ENCODE measurements around the gene DLG2.
"Not testable (repeated sequence)": the region's sequence is repeated elsewhere in the genome, so short reads cannot be mapped to it uniquely, and the experiment has no call there.

The DLG2 gene

DNA sequence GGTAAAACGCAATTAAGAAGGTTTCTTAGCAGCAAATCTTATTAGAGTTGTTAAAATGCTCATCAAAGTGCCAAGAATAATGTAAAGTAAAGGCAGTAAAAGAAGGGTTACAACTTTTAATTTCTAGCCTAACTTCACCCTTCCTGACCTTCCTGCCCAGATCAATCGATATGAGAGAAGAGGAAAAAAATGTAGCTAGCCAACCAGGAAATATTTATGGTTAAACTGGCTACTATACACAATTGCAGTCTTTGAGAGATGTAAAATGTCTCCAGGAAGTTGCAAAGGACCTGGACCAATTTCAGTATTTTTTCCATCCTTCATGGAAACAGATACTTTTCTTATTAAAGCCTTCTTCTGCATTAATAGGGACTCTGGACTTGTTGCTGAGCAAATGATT lies 2199.2 kb downstream of the DLG2 start:
- Mint-ChIP-seq H3K27ac (no peak overlapping the region), H3K4me1 (ENCODE audit: low read depth) (no peaks in the 10 kb centered on the region), H3K4me3 (no peak overlapping the region), H3K36me3 (ENCODE audit: low read depth) (no peaks in the 10 kb centered on the region), H3K27me3 (no peaks in the 10 kb centered on the region), H3K9me3 (peaks cover 14% of the 10 kb centered on the region)
- intact Hi-C loops (cut with micrococcal nuclease), result loop anchor here (5.0 kb wide), 1 partner anchor 51 kb away; no protein-coding TSS in a partner anchor

DNA sequence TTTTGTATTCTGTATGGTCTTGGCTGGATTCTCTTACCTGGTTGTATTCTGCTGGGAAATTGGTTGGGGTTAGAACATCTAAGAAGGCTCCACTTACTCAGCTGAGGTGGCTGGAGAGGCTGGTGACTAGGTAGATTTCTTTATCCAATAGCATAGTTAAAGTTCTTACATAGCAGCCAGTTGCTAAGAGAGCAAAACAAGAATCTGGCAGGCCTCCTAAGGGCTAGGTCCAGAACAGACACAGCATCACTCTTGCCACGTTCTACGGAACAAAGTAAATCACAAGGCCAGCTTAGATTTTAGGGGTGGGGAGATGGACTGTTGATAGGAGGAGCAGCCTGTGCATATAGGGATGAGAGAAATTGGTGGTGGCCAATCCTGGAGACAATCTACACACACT lies 2199.6 kb downstream of the DLG2 start:
- intact Hi-C loops (cut with micrococcal nuclease), result loop anchor here (5.0 kb wide), 1 partner anchor 50 kb away; no protein-coding TSS in a partner anchor
- no peak overlapping the region for H3K27ac Mint-ChIP-seq
- no peak overlapping the region for H3K4me3 Mint-ChIP-seq
- H3K4me1 Mint-ChIP-seq (ENCODE audit: low read depth), result no peaks in the 10 kb centered on the region
- H3K27me3 Mint-ChIP-seq, result no peaks in the 10 kb centered on the region
- peaks cover 18% of the 10 kb centered on the region for H3K9me3 Mint-ChIP-seq
- H3K36me3 Mint-ChIP-seq (ENCODE audit: low read depth), result no peaks in the 10 kb centered on the region

DNA sequence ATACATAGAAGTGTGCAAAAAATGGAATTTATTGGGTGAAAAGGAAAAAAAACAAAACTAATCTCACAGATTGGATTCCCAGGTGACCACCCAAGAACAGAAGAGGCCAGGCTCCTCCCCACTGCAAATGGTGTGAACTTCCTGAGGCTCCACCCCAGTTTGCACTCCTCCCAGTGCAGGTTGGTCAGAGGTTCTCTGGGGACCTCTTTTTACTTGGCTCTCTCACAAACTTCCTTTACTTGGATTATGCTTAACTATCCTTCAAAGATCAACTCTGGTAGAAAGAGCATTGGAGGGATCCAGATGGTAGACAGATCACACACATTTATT lies 2202.0 kb downstream of the DLG2 start:
- Mint-ChIP-seq H3K9me3 (peaks cover 42% of the 10 kb centered on the region), H3K4me1 (ENCODE audit: low read depth) (no peaks in the 10 kb centered on the region), H3K4me3 (no peak overlapping the region), H3K36me3 (ENCODE audit: low read depth) (no peaks in the 10 kb centered on the region), H3K27ac (no peak overlapping the region), H3K27me3 (no peaks in the 10 kb centered on the region)
- intact Hi-C loops (cut with micrococcal nuclease), result loop anchor here (5.0 kb wide), 1 partner anchor 48 kb away; no protein-coding TSS in a partner anchor

DNA sequence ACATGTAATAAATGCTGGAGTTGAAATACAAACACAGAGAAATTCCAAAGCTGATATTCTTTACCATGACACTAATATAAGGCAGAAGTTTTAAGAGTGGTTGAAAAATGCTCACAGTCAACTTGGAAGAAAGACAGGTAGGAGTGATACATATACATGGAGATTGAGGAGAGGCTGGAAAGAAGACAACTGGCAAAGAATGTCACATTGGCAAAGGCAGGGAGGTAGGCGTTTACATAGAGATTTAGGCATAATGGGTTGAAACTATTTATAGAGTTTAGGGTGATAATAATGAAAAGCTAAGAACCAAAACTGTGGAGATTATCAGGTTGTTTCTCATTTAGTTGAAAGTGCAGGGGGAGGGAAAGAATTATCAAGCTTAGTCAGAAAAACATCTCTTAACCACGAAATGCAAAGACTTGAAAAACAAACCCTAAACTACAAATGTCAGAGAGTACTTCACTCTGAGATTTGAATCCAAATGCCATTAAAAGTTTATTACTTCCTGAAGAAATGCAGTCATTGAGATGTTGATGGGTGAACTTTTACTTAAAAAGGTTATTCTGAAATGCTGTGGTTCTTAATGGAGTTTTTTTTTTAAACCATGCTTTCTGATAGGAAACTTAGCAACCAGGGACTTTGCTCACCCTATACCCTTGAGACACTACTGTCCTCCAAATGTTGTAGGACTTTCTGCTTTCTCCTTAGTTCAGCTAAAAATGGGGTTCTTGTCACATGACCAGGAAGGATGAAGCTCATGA lies 2202.6 kb downstream of the DLG2 start:
- no peaks in the 10 kb centered on the region for H3K36me3 Mint-ChIP-seq (ENCODE audit: low read depth)
- no peaks in the 10 kb centered on the region for H3K4me1 Mint-ChIP-seq (ENCODE audit: low read depth)
- H3K9me3 Mint-ChIP-seq, result peaks cover 47% of the 10 kb centered on the region
- H3K27ac Mint-ChIP-seq, result no peak overlapping the region
- intact Hi-C loops (cut with micrococcal nuclease), result loop anchor here (5.0 kb wide), 1 partner anchor 47 kb away; no protein-coding TSS in a partner anchor
- H3K4me3 Mint-ChIP-seq, result no peak overlapping the region
- H3K27me3 Mint-ChIP-seq, result no peaks in the 10 kb centered on the region

GRCh38 chr11:83422641-83423040 lies 2204.5 kb downstream of the DLG2 start:
- H3K4me1 Mint-ChIP-seq (ENCODE audit: low read depth); H3K4me3 Mint-ChIP-seq; H3K27ac Mint-ChIP-seq; intact Hi-C loops (cut with micrococcal nuclease); H3K27me3 Mint-ChIP-seq; H3K36me3 Mint-ChIP-seq (ENCODE audit: low read depth): not testable (repeated sequence)
- peaks cover 54% of the 10 kb centered on the region for H3K9me3 Mint-ChIP-seq

DNA sequence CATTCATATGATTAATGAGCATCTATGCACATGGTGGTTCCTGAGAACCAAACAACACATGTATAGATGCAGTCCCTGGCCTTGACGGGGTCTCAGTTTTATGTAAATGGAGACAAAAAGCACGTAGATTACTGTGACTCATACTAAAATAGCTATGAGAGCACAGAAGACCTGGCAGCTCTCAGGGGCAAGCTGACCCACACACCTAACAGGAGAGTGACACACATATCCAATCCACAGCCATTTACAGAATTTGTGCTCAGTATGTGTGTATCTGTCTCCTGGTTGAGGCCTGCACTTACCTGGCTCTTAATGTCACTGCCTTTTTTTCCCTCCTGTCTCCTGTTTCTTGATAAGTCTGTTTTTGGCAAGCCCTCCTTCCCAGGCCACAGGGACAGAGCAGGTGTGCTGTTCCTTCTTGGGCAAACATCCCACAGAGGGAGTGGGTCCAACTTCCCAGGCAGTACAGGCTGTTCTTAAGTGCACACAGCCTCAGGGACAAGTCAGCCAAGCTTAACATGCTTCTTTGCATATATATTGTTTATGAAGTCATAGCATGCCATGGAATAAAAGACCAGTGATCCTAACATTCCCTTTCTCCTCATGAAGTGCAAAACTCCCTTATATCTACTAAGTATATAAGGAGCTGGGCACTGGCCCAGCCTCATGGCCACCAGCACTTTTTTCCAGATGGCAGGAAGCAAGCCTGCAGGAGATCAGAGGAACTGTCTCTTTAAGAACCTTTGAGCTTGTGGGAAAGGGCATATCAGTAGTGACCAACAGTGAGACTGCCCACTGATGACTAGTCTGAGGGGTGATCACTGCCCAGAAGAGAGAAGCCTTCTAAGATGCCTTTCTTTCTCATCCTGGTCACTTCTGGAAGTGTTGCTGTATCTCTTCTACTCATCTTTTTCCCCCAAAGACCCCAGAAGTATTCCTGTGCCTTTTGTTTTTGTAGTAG lies 2216.3 kb downstream of the DLG2 start:
- Mint-ChIP-seq H3K4me3 (no peak overlapping the region), H3K27ac (no peak overlapping the region), H3K27me3 (no peaks in the 10 kb centered on the region), H3K4me1 (ENCODE audit: low read depth) (peaks cover 9% of the 10 kb centered on the region), H3K36me3 (ENCODE audit: low read depth) (no peaks in the 10 kb centered on the region), H3K9me3 (peaks cover 4% of the 10 kb centered on the region)
- intact Hi-C loops (cut with micrococcal nuclease), result no loop called here

DNA sequence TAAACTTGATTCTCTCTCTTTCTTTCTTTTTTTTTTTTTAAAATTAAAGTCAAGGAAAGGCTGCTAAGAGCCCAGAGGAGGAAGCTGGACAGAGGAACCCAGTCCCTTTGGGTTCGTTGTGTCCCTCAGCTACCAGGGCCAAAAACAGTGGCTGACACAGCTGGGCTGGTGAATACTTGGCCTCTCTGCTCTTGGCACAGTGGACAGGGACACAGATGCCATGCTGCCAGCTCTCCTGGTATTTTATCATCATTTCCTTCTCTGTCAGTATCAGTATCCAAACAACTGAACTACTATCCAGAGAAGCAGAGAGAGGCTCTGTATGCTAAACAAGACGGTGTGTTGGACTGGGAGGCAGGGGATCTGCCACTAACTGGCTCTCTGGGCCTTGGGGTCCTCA lies 2217.3 kb downstream of the DLG2 start:
- no peak overlapping the region for H3K27ac Mint-ChIP-seq
- H3K27me3 Mint-ChIP-seq, result no peaks in the 10 kb centered on the region
- intact Hi-C loops (cut with micrococcal nuclease), result no loop called here
- no peaks in the 10 kb centered on the region for H3K9me3 Mint-ChIP-seq
- H3K4me3 Mint-ChIP-seq, result no peak overlapping the region
- no peaks in the 10 kb centered on the region for H3K36me3 Mint-ChIP-seq (ENCODE audit: low read depth)
- peaks cover 9% of the 10 kb centered on the region for H3K4me1 Mint-ChIP-seq (ENCODE audit: low read depth)

DNA sequence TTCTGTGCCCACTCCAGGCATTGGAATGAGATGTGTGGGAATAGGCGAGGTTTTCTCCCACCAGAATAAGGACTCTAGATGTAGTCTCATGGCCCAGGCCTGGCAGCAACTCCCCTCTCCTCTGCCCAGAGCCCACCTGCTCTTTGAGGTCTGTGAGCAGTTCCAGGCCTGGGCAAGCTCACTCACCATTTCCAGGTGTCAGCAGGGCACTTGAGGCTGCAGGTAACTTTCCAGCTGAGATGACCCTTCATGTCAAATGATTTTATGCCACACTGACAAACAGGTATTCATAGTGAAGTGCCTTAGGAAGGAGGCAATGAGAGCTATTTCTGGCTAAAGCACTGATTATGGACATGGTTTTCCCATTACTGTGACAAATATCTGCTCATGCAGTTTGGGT lies 2217.7 kb downstream of the DLG2 start:
- H3K27ac Mint-ChIP-seq, result no peak overlapping the region
- intact Hi-C loops (cut with micrococcal nuclease), result no loop called here
- no peaks in the 10 kb centered on the region for H3K9me3 Mint-ChIP-seq
- H3K27me3 Mint-ChIP-seq, result no peaks in the 10 kb centered on the region
- H3K4me3 Mint-ChIP-seq, result no peak overlapping the region
- H3K36me3 Mint-ChIP-seq (ENCODE audit: low read depth), result no peaks in the 10 kb centered on the region
- H3K4me1 Mint-ChIP-seq (ENCODE audit: low read depth), result peaks cover 9% of the 10 kb centered on the region

- Mint-ChIP-seq H3K27me3 (no peaks in the 10 kb centered on the region), H3K9me3 (no peaks in the 10 kb centered on the region), H3K4me1 (ENCODE audit: low read depth) (peaks cover 9% of the 10 kb centered on the region), H3K27ac (no peak overlapping the region), H3K4me3 (no peak overlapping the region), H3K36me3 (ENCODE audit: low read depth) (no peaks in the 10 kb centered on the region)
- intact Hi-C loops (cut with micrococcal nuclease), result no loop called here
Measured at GRCh38 chr11:83408946-83409345, 2218.2 kb downstream of the DLG2 start.
